ENCODE measurements around the gene MACROD2.

- TF ChIP-seq CTCF (conservative IDR thresholded peaks at IDR 0.05; ENCODE audit: low read depth, low read length) (no peak), EZH2 (IDR thresholded peaks at IDR 0.05; ENCODE audit: borderline replicate concordance, low read depth, low read length, poor library complexity, severe bottlenecking) (no peak)
Measured at GRCh38 chr20:16050366-16050765, 2055.1 kb downstream of the MACROD2 start.
